OCI-LY3 (cell line): ENCODE data around the gene GIGYF1.
"Not testable (repeated sequence)": the region's sequence is repeated elsewhere in the genome, so short reads cannot be mapped to it uniquely, and the experiment has no call there.

Experiments used
- H2AFZ ChIP-seq: fragments of 200-600, 300-600 bp; shearing (Covaris generic); 2 replicates; pipeline ENCODE4 v1.6.0; 2014; ENCODE audit warnings: antibody characterized with exemption, low read depth, low read length
- H3K27ac ChIP-seq: fragments of 200-600, 300-600 bp; sonication (generic); 2 replicates; pipeline ENCODE4 v1.5.1; 2014; ENCODE audit warnings: mild to moderate bottlenecking, low read length, moderate library complexity, mixed read lengths
- H3K27me3 ChIP-seq: fragments of 200-600, 300-600 bp; sonication (generic); 2 replicates; pipeline ENCODE4 v1.6.1; 2014; ENCODE audit warnings: low read depth, low read length, mixed read lengths
- H3K36me3 ChIP-seq: fragments of 200-600, 300-600 bp; sonication (generic); replicated peaks from 2 replicates; pipeline ENCODE3; 2014; ENCODE audit warnings: low read depth, low read length, mixed read lengths
- H3K4me1 ChIP-seq: fragments of 300-600, 200-600 bp; sonication (generic); 2 replicates; pipeline ENCODE4 v1.6.1; 2014; ENCODE audit warnings: low read length, mixed read lengths
- H3K4me2 ChIP-seq: fragments of 200-600, 300-600 bp; sonication (generic); 2 replicates; pipeline ENCODE4 v1.6.1; 2014; ENCODE audit warnings: low read length, mixed read lengths
- H3K4me3 ChIP-seq: fragments of 300-600, 200-600 bp; sonication (generic); 2 replicates; pipeline ENCODE4 v1.5.1; 2014; ENCODE audit warnings: antibody characterized with exemption, mild to moderate bottlenecking, low read length, moderate library complexity
- H3K79me2 ChIP-seq: fragments of 300-600, 200-600 bp; shearing (Covaris generic); 2 replicates; pipeline ENCODE4 v1.6.1; 2014; ENCODE audit warnings: mild to moderate bottlenecking, low read length, mixed read lengths
- H3K9ac ChIP-seq: fragments of 300-600, 200-600 bp; shearing (Covaris generic); 2 replicates; pipeline ENCODE4 v1.6.0; 2014; ENCODE audit warnings: mild to moderate bottlenecking, low read length, moderate library complexity
- H3K9me3 ChIP-seq: fragments of 200-600, 300-600 bp; shearing (Covaris generic); 2 replicates; pipeline ENCODE4 v1.6.1; 2014; ENCODE audit warnings: low read length, mixed read lengths; ENCODE audit not compliant: insufficient read depth
- H4K20me1 ChIP-seq: fragments of 200-600, 300-600 bp; sonication (generic); 2 replicates; pipeline ENCODE4 v1.6.1; 2016; ENCODE audit warnings: low read length, mixed read lengths; ENCODE audit not compliant: insufficient read depth
- EZH2phosphoT487 ChIP-seq: fragments of 200-600 bp; shearing (Covaris generic); IDR thresholded peaks from 2 replicates; pipeline ENCODE4 v1.6.1; 2018; ENCODE audit warnings: antibody characterized with exemption, mixed run types, low read depth
- TF ChIP-seq, protein P1 (sequence below): fragments of 200-600, 300-600 bp; sonication (generic); IDR thresholded peaks from 2 replicates; pipeline ENCODE4 v1.5.1; 2014; ENCODE audit warnings: antibody characterized with exemption, low read length, low read depth

GIGYF1 gene

GRCh38 chr7:100721505-100721812 lies 27.4 kb upstream of the GIGYF1 start:
- Histone ChIP-seq H3K79me2 (no peaks in the 10 kb centered on the region), H3K27ac (no peak overlapping the region), H3K4me1 (peaks cover 6% of the 10 kb centered on the region; the same call in 1 of the 2 replicates), H4K20me1 (no peaks in the 10 kb centered on the region), H3K9ac (no peak overlapping the region), H2AFZ (no peak overlapping the region), H3K9me3 (no peaks in the 10 kb centered on the region), H3K4me2 (no peak overlapping the region), H3K4me3 (no peak overlapping the region), H3K36me3 (no peaks in the 10 kb centered on the region), H3K27me3 (peaks cover 4% of the 10 kb centered on the region)
- TF ChIP-seq EZH2phosphoT487, result no peak
- TF ChIP-seq, protein P1, sequence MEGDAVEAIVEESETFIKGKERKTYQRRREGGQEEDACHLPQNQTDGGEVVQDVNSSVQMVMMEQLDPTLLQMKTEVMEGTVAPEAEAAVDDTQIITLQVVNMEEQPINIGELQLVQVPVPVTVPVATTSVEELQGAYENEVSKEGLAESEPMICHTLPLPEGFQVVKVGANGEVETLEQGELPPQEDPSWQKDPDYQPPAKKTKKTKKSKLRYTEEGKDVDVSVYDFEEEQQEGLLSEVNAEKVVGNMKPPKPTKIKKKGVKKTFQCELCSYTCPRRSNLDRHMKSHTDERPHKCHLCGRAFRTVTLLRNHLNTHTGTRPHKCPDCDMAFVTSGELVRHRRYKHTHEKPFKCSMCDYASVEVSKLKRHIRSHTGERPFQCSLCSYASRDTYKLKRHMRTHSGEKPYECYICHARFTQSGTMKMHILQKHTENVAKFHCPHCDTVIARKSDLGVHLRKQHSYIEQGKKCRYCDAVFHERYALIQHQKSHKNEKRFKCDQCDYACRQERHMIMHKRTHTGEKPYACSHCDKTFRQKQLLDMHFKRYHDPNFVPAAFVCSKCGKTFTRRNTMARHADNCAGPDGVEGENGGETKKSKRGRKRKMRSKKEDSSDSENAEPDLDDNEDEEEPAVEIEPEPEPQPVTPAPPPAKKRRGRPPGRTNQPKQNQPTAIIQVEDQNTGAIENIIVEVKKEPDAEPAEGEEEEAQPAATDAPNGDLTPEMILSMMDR, result no peak

GRCh38 chr7:100720671-100721504 lies 26.8 kb upstream of the GIGYF1 start:
- Histone ChIP-seq H3K4me3 (no peak overlapping the region), H3K4me1 (peaks cover 5% of the 10 kb centered on the region; the same call in 1 of the 2 replicates), H2AFZ (no peak overlapping the region), H3K27me3 (peaks cover 3% of the 10 kb centered on the region), H3K9ac (no peak overlapping the region), H3K27ac (no peak overlapping the region), H3K9me3 (no peaks in the 10 kb centered on the region), H3K79me2 (no peaks in the 10 kb centered on the region), H4K20me1 (no peaks in the 10 kb centered on the region), H3K4me2 (no peak overlapping the region), H3K36me3 (no peaks in the 10 kb centered on the region)
- TF ChIP-seq, protein P1, result no peak
- no peak for TF ChIP-seq EZH2phosphoT487

- Histone ChIP-seq H3K4me2 (no peak within 1 kb of the TSS), H3K9ac (no peak within 1 kb of the TSS), H2AFZ (no peak within 1 kb of the TSS), H3K79me2 (no peaks in the 10 kb centered on the region), H3K9me3 (no peaks in the 10 kb centered on the region), H3K36me3 (no peaks in the 10 kb centered on the region), H3K27me3 (no peaks in the 10 kb centered on the region), H3K4me1 (no peaks in the 10 kb centered on the region), H3K4me3 (no peak within 1 kb of the TSS), H4K20me1 (no peaks in the 10 kb centered on the region), H3K27ac (no peak within 1 kb of the TSS)
- TF ChIP-seq EZH2phosphoT487, result no peak
- TF ChIP-seq, protein P1, result no peak
Measured at GRCh38 chr7:100720279-100720670, 26.2 kb upstream of the GIGYF1 start, which contains the start of gene EPO. TSS of gene EPO (plus strand) at chr7:100720468. CDS start at chr7:100720981, 513 bp downstream.

- H3K27me3 ChIP-seq, result no peaks in the 10 kb centered on the region
- no peaks in the 10 kb centered on the region for H3K9me3 ChIP-seq
- H3K4me3 ChIP-seq, result no peak overlapping the region
- H3K27ac ChIP-seq, result no peak overlapping the region
- no peaks in the 10 kb centered on the region for H4K20me1 ChIP-seq
- H3K9ac ChIP-seq, result no peak overlapping the region
- no peaks in the 10 kb centered on the region for H3K79me2 ChIP-seq
- H3K36me3 ChIP-seq, result no peaks in the 10 kb centered on the region
- H3K4me2 ChIP-seq, result no peak overlapping the region
- TF ChIP-seq, protein P1, result no peak
- TF ChIP-seq EZH2phosphoT487, result no peak
- no peaks in the 10 kb centered on the region for H3K4me1 ChIP-seq
- H2AFZ ChIP-seq, result no peak overlapping the region
Measured at GRCh38 chr7:100719523-100720278, 25.7 kb upstream of the GIGYF1 start.

GRCh38 chr7:100717073-100717472 lies 23.0 kb upstream of the GIGYF1 start:
- H3K9me3 ChIP-seq, H3K4me3 ChIP-seq, H2AFZ ChIP-seq, H3K27me3 ChIP-seq, H3K4me2 ChIP-seq, H3K4me1 ChIP-seq, H3K9ac ChIP-seq, H3K36me3 ChIP-seq, H3K79me2 ChIP-seq, H4K20me1 ChIP-seq, H3K27ac ChIP-seq: not testable (repeated sequence)
